ENCODE measurements around the gene FHOD1.

FHOD1 gene

GRCh38 chr16:67184453-67184994 lies 62.8 kb downstream of the FHOD1 start:
- DNase-seq: no peak
- Histone ChIP-seq H3K9me3 (ENCODE audit: control insufficient read depth, low read length) (no peaks in the 10 kb centered on the region), H3K36me3 (ENCODE audit: control insufficient read depth, insufficient read depth, low read length) (no peaks in the 10 kb centered on the region)

GRCh38 chr16:67183627-67184452 lies 63.4 kb downstream of the FHOD1 start, which contains the start of gene MATCAP1:
Gene MATCAP1 (minus strand): TSS chr16:67183963. CDS start chr16:67180610, 3,353 bp downstream.
- H3K36me3 ChIP-seq (ENCODE audit: control insufficient read depth, insufficient read depth, low read length): no peaks in the 10 kb centered on the region
- H3K27me3 ChIP-seq (replicated peaks; ENCODE audit: control insufficient read depth, insufficient read depth, low read length, poor library complexity, severe bottlenecking): no peaks in the 10 kb centered on the region
- DNase-seq: peak; percentile 87 to 91 (median 91)
- H3K4me1 ChIP-seq (ENCODE audit: control insufficient read depth, insufficient read depth, low read length, poor library complexity, severe bottlenecking): peaks cover 16% of the 10 kb centered on the region
- peak within 1 kb of the TSS; percentile 95 for H3K4me3 ChIP-seq (ENCODE audit: insufficient read depth, low read depth, low read length, poor library complexity, severe bottlenecking)
- H3K9me3 ChIP-seq (ENCODE audit: control insufficient read depth, low read length): no peaks in the 10 kb centered on the region
- H3K27ac ChIP-seq (ENCODE audit: insufficient read depth, low read length, poor library complexity, severe bottlenecking): peak within 1 kb of the TSS; percentile 95

More at GRCh38 chr16:67184453-67184994, 62.8 kb downstream of the FHOD1 start:
- Histone ChIP-seq H3K4me3 (ENCODE audit: insufficient read depth, low read depth, low read length, poor library complexity, severe bottlenecking) (peak overlapping the region; percentile 95), H3K4me1 (ENCODE audit: control insufficient read depth, insufficient read depth, low read length, poor library complexity, severe bottlenecking) (peaks cover 16% of the 10 kb centered on the region), H3K27me3 (replicated peaks; ENCODE audit: control insufficient read depth, insufficient read depth, low read length, poor library complexity, severe bottlenecking) (no peaks in the 10 kb centered on the region), H3K27ac (ENCODE audit: insufficient read depth, low read length, poor library complexity, severe bottlenecking) (peak overlapping the region; percentile 95)

GRCh38 chr16:67183284-67183626 lies 64.0 kb downstream of the FHOD1 start:
- no peak for DNase-seq
- H3K4me1 ChIP-seq (ENCODE audit: control insufficient read depth, insufficient read depth, low read length, poor library complexity, severe bottlenecking): peaks cover 17% of the 10 kb centered on the region
- H3K4me3 ChIP-seq (ENCODE audit: insufficient read depth, low read depth, low read length, poor library complexity, severe bottlenecking): peak overlapping the region; percentile 95
- H3K27me3 ChIP-seq (replicated peaks; ENCODE audit: control insufficient read depth, insufficient read depth, low read length, poor library complexity, severe bottlenecking): no peaks in the 10 kb centered on the region
- H3K36me3 ChIP-seq (ENCODE audit: control insufficient read depth, insufficient read depth, low read length): no peaks in the 10 kb centered on the region
- no peaks in the 10 kb centered on the region for H3K9me3 ChIP-seq (ENCODE audit: control insufficient read depth, low read length)
- H3K27ac ChIP-seq (ENCODE audit: insufficient read depth, low read length, poor library complexity, severe bottlenecking): peak overlapping the region; percentile 95

GRCh38 chr16:67182288-67182687 lies 65.0 kb downstream of the FHOD1 start:
- no peaks in the 10 kb centered on the region for H3K27me3 ChIP-seq (replicated peaks; ENCODE audit: control insufficient read depth, insufficient read depth, low read length, poor library complexity, severe bottlenecking)
- no peaks in the 10 kb centered on the region for H3K9me3 ChIP-seq (ENCODE audit: control insufficient read depth, low read length)
- H3K4me3 ChIP-seq (ENCODE audit: insufficient read depth, low read depth, low read length, poor library complexity, severe bottlenecking): no peak overlapping the region
- no peak overlapping the region for H3K27ac ChIP-seq (ENCODE audit: insufficient read depth, low read length, poor library complexity, severe bottlenecking)
- H3K4me1 ChIP-seq (ENCODE audit: control insufficient read depth, insufficient read depth, low read length, poor library complexity, severe bottlenecking): peaks cover 22% of the 10 kb centered on the region
- no peak for DNase-seq
- H3K36me3 ChIP-seq (ENCODE audit: control insufficient read depth, insufficient read depth, low read length): no peaks in the 10 kb centered on the region

- Histone ChIP-seq H3K4me1 (ENCODE audit: control insufficient read depth, insufficient read depth, low read length, poor library complexity, severe bottlenecking) (peaks cover 22% of the 10 kb centered on the region), H3K4me3 (ENCODE audit: insufficient read depth, low read depth, low read length, poor library complexity, severe bottlenecking) (no peak overlapping the region), H3K9me3 (ENCODE audit: control insufficient read depth, low read length) (no peaks in the 10 kb centered on the region), H3K27ac (ENCODE audit: insufficient read depth, low read length, poor library complexity, severe bottlenecking) (no peak overlapping the region), H3K36me3 (ENCODE audit: control insufficient read depth, insufficient read depth, low read length) (no peaks in the 10 kb centered on the region), H3K27me3 (replicated peaks; ENCODE audit: control insufficient read depth, insufficient read depth, low read length, poor library complexity, severe bottlenecking) (no peaks in the 10 kb centered on the region)
- no peak for DNase-seq
Measured at GRCh38 chr16:67181346-67181745, 65.9 kb downstream of the FHOD1 start.

GRCh38 chr16:67180166-67180565 lies 67.1 kb downstream of the FHOD1 start:
- no peaks in the 10 kb centered on the region for H3K36me3 ChIP-seq (ENCODE audit: control insufficient read depth, insufficient read depth, low read length)
- DNase-seq: no peak
- H3K27ac ChIP-seq (ENCODE audit: insufficient read depth, low read length, poor library complexity, severe bottlenecking): no peak overlapping the region
- no peaks in the 10 kb centered on the region for H3K9me3 ChIP-seq (ENCODE audit: control insufficient read depth, low read length)
- no peaks in the 10 kb centered on the region for H3K27me3 ChIP-seq (replicated peaks; ENCODE audit: control insufficient read depth, insufficient read depth, low read length, poor library complexity, severe bottlenecking)
- H3K4me3 ChIP-seq (ENCODE audit: insufficient read depth, low read depth, low read length, poor library complexity, severe bottlenecking): no peak overlapping the region
- H3K4me1 ChIP-seq (ENCODE audit: control insufficient read depth, insufficient read depth, low read length, poor library complexity, severe bottlenecking): peaks cover 18% of the 10 kb centered on the region

- H3K4me3 ChIP-seq (ENCODE audit: insufficient read depth, low read depth, low read length, poor library complexity, severe bottlenecking): no peak overlapping the region
- no peak for DNase-seq
- no peaks in the 10 kb centered on the region for H3K9me3 ChIP-seq (ENCODE audit: control insufficient read depth, low read length)
- H3K4me1 ChIP-seq (ENCODE audit: control insufficient read depth, insufficient read depth, low read length, poor library complexity, severe bottlenecking): peaks cover 15% of the 10 kb centered on the region
- H3K27ac ChIP-seq (ENCODE audit: insufficient read depth, low read length, poor library complexity, severe bottlenecking): no peak overlapping the region
- H3K27me3 ChIP-seq (replicated peaks; ENCODE audit: control insufficient read depth, insufficient read depth, low read length, poor library complexity, severe bottlenecking): no peaks in the 10 kb centered on the region
- H3K36me3 ChIP-seq (ENCODE audit: control insufficient read depth, insufficient read depth, low read length): no peaks in the 10 kb centered on the region
Measured at GRCh38 chr16:67179421-67180080, 67.7 kb downstream of the FHOD1 start.
